Measurements from ENCODE around the gene PTPRG. TPM values are rescaled to one million over a fixed set of nuclear protein-coding genes. Genes with fewer than 3 reads are reported as not detected.

Gene PTPRG
- total RNA-seq, 1 donor from 2014 or later = 44.3 TPM

- no peak for DNase-seq (ENCODE audit: low spot score, unreplicated experiment)
- Mint-ChIP-seq H3K4me1 (ENCODE audit: low read depth) (peaks cover 3% of the 10 kb centered on the region), H3K27ac (no peak overlapping the region), H3K36me3 (ENCODE audit: insufficient read depth) (peaks cover 5% of the 10 kb centered on the region), H3K4me3 (ENCODE audit: low read depth) (no peak overlapping the region), H3K27me3 (no peaks in the 10 kb centered on the region), H3K9me3 (ENCODE audit: low read depth) (peaks cover 4% of the 10 kb centered on the region)
- TF ChIP-seq CTCF (IDR thresholded peaks at IDR 0.05; ENCODE audit: unreplicated experiment) = no peak
Observed at GRCh38 chr3:62022312-62022711, 460.9 kb downstream of the PTPRG start.

GRCh38 chr3:62024882-62025281 lies 463.5 kb downstream of the PTPRG start:
- TF ChIP-seq CTCF (IDR thresholded peaks at IDR 0.05; ENCODE audit: unreplicated experiment) = no peak
- H3K9me3 Mint-ChIP-seq (ENCODE audit: low read depth) = no peaks in the 10 kb centered on the region
- H3K4me3 Mint-ChIP-seq (ENCODE audit: low read depth) = no peak overlapping the region
- no peaks in the 10 kb centered on the region for H3K36me3 Mint-ChIP-seq (ENCODE audit: insufficient read depth)
- peaks cover 3% of the 10 kb centered on the region for H3K4me1 Mint-ChIP-seq (ENCODE audit: low read depth)
- no peak overlapping the region for H3K27ac Mint-ChIP-seq
- H3K27me3 Mint-ChIP-seq = no peaks in the 10 kb centered on the region
- DNase-seq (ENCODE audit: low spot score, unreplicated experiment) = no peak

- Mint-ChIP-seq H3K36me3 (ENCODE audit: insufficient read depth) (no peaks in the 10 kb centered on the region), H3K9me3 (ENCODE audit: low read depth) (no peaks in the 10 kb centered on the region), H3K4me3 (ENCODE audit: low read depth) (no peak overlapping the region), H3K4me1 (ENCODE audit: low read depth) (peaks cover 5% of the 10 kb centered on the region), H3K27me3 (no peaks in the 10 kb centered on the region), H3K27ac (no peak overlapping the region)
- TF ChIP-seq CTCF (IDR thresholded peaks at IDR 0.05; ENCODE audit: unreplicated experiment) = no peak
- no peak for DNase-seq (ENCODE audit: low spot score, unreplicated experiment)
Observed at GRCh38 chr3:62025913-62026312, 464.5 kb downstream of the PTPRG start.

- H3K27me3 Mint-ChIP-seq = peaks cover 7% of the 10 kb centered on the region
- no peaks in the 10 kb centered on the region for H3K36me3 Mint-ChIP-seq (ENCODE audit: insufficient read depth)
- DNase-seq (ENCODE audit: low spot score, unreplicated experiment) = no peak
- peaks cover 9% of the 10 kb centered on the region for H3K4me1 Mint-ChIP-seq (ENCODE audit: low read depth)
- H3K9me3 Mint-ChIP-seq (ENCODE audit: low read depth) = peaks cover 8% of the 10 kb centered on the region
- no peak overlapping the region for H3K4me3 Mint-ChIP-seq (ENCODE audit: low read depth)
- TF ChIP-seq CTCF (IDR thresholded peaks at IDR 0.05; ENCODE audit: unreplicated experiment) = no peak
- H3K27ac Mint-ChIP-seq = no peak overlapping the region
Observed at GRCh38 chr3:62027241-62027640, 465.9 kb downstream of the PTPRG start.

GRCh38 chr3:62027796-62028195 lies 466.4 kb downstream of the PTPRG start:
- H3K36me3 Mint-ChIP-seq (ENCODE audit: insufficient read depth) = no peaks in the 10 kb centered on the region
- H3K4me3 Mint-ChIP-seq (ENCODE audit: low read depth) = no peak overlapping the region
- peaks cover 7% of the 10 kb centered on the region for H3K27me3 Mint-ChIP-seq
- H3K9me3 Mint-ChIP-seq (ENCODE audit: low read depth) = peaks cover 8% of the 10 kb centered on the region
- no peak for TF ChIP-seq CTCF (IDR thresholded peaks at IDR 0.05; ENCODE audit: unreplicated experiment)
- H3K4me1 Mint-ChIP-seq (ENCODE audit: low read depth) = peaks cover 14% of the 10 kb centered on the region
- no peak for DNase-seq (ENCODE audit: low spot score, unreplicated experiment)
- H3K27ac Mint-ChIP-seq = no peak overlapping the region
